A375 (cell line): ENCODE results near the gene CFHR1. TPM values are rescaled to one million over a fixed set of nuclear protein-coding genes. Genes with fewer than 3 reads are reported as not detected.

Source experiments
- total RNA-seq: library from RNA; depleted of rRNA; stranded (reverse); fragments of >200 nt; shearing (Covaris generic); gene quantifications from 2 replicates; pipeline ENCODE4 v1.2.3, GENCODE V29; 2014; rRNA removed

CFHR1 gene
- 0.58 and 1.1 TPM in 2 replicates for total RNA-seq

DNA sequence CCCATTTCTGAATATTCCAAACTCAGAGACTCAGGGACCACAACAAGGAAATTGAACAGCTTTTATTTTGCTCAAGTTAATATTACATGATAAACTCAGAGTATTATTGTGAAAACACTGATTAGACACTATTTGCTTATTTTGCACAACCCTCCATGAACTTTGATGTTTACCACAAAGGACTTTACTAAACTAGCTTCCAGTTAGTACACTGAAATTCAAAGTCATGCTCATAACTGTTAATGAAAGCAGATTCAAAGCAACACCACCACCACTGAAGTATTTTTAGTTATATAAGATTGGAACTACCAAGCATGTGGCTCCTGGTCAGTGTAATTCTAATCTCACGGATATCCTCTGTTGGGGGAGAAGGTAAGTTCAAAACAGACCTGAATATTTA lies at the start of gene CFHR1:
Gene CFHR1 (plus strand): TSS at position 201 of the 400 bp plus-strand sequence. CDS start 114 bp downstream, at position 315.

DNA sequence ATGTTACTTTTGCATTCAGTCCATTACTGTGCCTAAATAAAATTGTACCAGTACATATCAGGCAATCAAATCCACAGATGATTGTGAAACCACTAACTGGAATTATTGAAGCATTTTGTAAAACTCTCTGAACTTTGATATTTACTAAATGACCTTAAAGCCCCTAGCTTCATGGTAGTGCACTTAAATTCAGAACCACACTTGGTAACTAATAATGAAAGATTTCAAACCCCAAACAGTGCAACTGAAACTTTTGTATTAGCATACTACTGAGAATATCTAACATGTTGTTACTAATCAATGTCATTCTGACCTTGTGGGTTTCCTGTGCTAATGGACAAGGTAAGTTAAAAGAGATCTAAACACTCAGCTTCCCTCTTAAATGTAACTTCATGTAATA lies 44.9 kb upstream of the CFHR1 start, which contains the start of gene CFHR3:
Gene CFHR3 (plus strand): TSS at position 238 of the 400 bp plus-strand sequence. CDS start 47 bp downstream, at position 285.

Other genes starting within 250 kb of the CFHR1 start
- gene KCNT2, start 211.3 kb upstream of the CFHR1 start, total RNA-seq: 6.0 TPM in 2 replicates
- 2.4 and 2.8 TPM in 2 replicates for gene CFH, start 167.7 kb upstream of the CFHR1 start, total RNA-seq
- 0.19 and 0.93 TPM in 2 replicates for gene CFHR3, start 44.9 kb upstream of the CFHR1 start, total RNA-seq
- gene CFHR4, start 68.3 kb downstream of the CFHR1 start, total RNA-seq: not detected in 2 replicates
- gene CFHR2, start 124.0 kb downstream of the CFHR1 start, total RNA-seq: not detected in 2 replicates
- gene CFHR5, start 157.8 kb downstream of the CFHR1 start, total RNA-seq: not detected in 2 replicates
- not detected in 2 replicates for gene F13B, start 247.5 kb downstream of the CFHR1 start, total RNA-seq